Jurkat, Clone E6-1 (cell line): Measurements from ENCODE around the gene RNF146.
"Not testable (repeated sequence)": the region's sequence is repeated elsewhere in the genome, so short reads cannot be mapped to it uniquely, and the experiment has no call there.

Experiments used
- DNase-seq: peaks from one replicate; pipeline ENCODE4 v3.0.0-alpha.2; 2011; ENCODE audit warnings: low read depth, low spot score
- H3K4me3 ChIP-seq: 2 replicates; pipeline ENCODE4 v1.5.1; 2011; ENCODE audit warnings: mild to moderate bottlenecking, low read length, control low read depth, moderate library complexity

The RNF146 gene

GRCh38 chr6:127328043-127328609, 61.5 kb downstream of the RNF146 start:
- no peak overlapping the region for H3K4me3 ChIP-seq
- DNase-seq: no peak

- not testable (repeated sequence) for H3K4me3 ChIP-seq, DNase-seq
Observed at GRCh38 chr6:127331256-127331655, 64.6 kb downstream of the RNF146 start.

- no peak for DNase-seq
- no peak overlapping the region for H3K4me3 ChIP-seq
Observed at GRCh38 chr6:127332383-127332961, 65.8 kb downstream of the RNF146 start.
